GM12878 (cell line): ENCODE results near the gene WARS2.

Experiments
- CBFB ChIP-seq: IDR thresholded peaks from 2 replicates; pipeline ENCODE4 v1.6.1; 2016; ENCODE audit warnings: antibody characterized with exemption, low read depth
- CTCF ChIP-seq, 3 experiments: IDR thresholded peaks in 2 of 3; conservative IDR thresholded peaks in 1 of 3; 2 replicates each; pipeline ENCODE4 v1.5.1; 2011; ENCODE audit warnings: low read depth in 3 of 3, low read length in 3 of 3, mild to moderate bottlenecking in 3 of 3, control low read depth in 2 of 3, moderate library complexity in 2 of 3, inconsistent platforms in 1 of 3, mixed read lengths in 1 of 3; ENCODE audit not compliant: control insufficient read depth in 2 of 3, insufficient read depth in 1 of 3; ENCODE audit errors: extremely low read depth in 1 of 3
- FOS ChIP-seq: IDR thresholded peaks from 3 replicates; pipeline ENCODE4 v1.6.1; 2011; ENCODE audit warnings: borderline replicate concordance; ENCODE audit not compliant: insufficient read length; ENCODE audit errors: extremely low read depth
- JUND ChIP-seq: IDR thresholded peaks from 2 replicates; pipeline ENCODE4 v1.6.1; 2012; ENCODE audit warnings: low read depth, mild to moderate bottlenecking, low read length, improper control_type of control experiment, moderate library complexity

- TF ChIP-seq CBFB (no peak), FOS (no peak), CTCF (IDR thresholded peaks at IDR 0.05 in 2 of 3, conservative IDR thresholded peaks at IDR 0.05 in 1 of 3; ENCODE audit: control insufficient read depth in 2 of 3, extremely low read depth in 1 of 3, insufficient read depth in 1 of 3, low read depth in 3 of 3, low read length in 3 of 3) (no peak), JUND (no peak)
Observed at GRCh38 chr1:118981436-118981835, 159.0 kb downstream of the WARS2 start.
